Small intestine (tissue), 7 donors: ENCODE data around the gene KLK1. TPM values are rescaled to one million over a fixed set of nuclear protein-coding genes. Genes with fewer than 3 reads are reported as not detected.
"Not testable (repeated sequence)": the region's sequence is repeated elsewhere in the genome, so short reads cannot be mapped to it uniquely, and the experiment has no call there.

Experiments
- DNase-seq, 2 donors: peaks; one replicate each; pipeline versions ENCODE4 v3.0.0 to v3.0.0-alpha.2; 2013
- FAIRE-seq: peaks from 2 replicates; lab custom pipeline; 2012; peaks lifted over from hg19 to GRCh38; lab: Jason Lieb, UNC
- H3K27ac ChIP-seq, 3 donors: one replicate each; pipeline ENCODE4 v1.5.1; 2013; ENCODE audit warnings: low read length in 2 of 3, mild to moderate bottlenecking in 2 of 3, control low read depth in 1 of 3, inconsistent platforms in 1 of 3, low read depth in 1 of 3, moderate library complexity in 1 of 3
- H3K27me3 ChIP-seq, 3 donors: one replicate each; pipeline ENCODE4 v1.6.1; 2013; ENCODE audit warnings: low read length in 3 of 3, inconsistent platforms in 1 of 3; ENCODE audit not compliant: control insufficient read depth in 3 of 3, insufficient read depth in 3 of 3
- H3K36me3 ChIP-seq, 3 donors: one replicate each; pipeline ENCODE4 v1.6.1; 2013; ENCODE audit warnings: low read length in 3 of 3, inconsistent platforms in 1 of 3, low read depth in 1 of 3, mild to moderate bottlenecking in 1 of 3, moderate library complexity in 1 of 3; ENCODE audit not compliant: control insufficient read depth in 3 of 3, insufficient read depth in 2 of 3
- H3K4me1 ChIP-seq, 3 donors: one replicate each; pipeline ENCODE4 v1.6.1; 2013; ENCODE audit warnings: low read length in 2 of 3, inconsistent platforms in 1 of 3, low read depth in 1 of 3, mild to moderate bottlenecking in 1 of 3, moderate library complexity in 1 of 3; ENCODE audit not compliant: control insufficient read depth in 3 of 3, insufficient read depth in 2 of 3
- H3K4me3 ChIP-seq, 3 donors: one replicate each; pipeline ENCODE4 v1.5.1; 2013; ENCODE audit warnings: low read length in 3 of 3, control low read depth in 1 of 3, inconsistent platforms in 1 of 3, low read depth in 1 of 3, mild to moderate bottlenecking in 1 of 3, moderate library complexity in 1 of 3
- H3K9me3 ChIP-seq, 2 donors: one replicate each; pipeline ENCODE4 v1.6.1; 2013; ENCODE audit warnings: low read depth in 1 of 2, low read length in 1 of 2; ENCODE audit not compliant: control insufficient read depth in 2 of 2, insufficient read depth in 1 of 2
- WGBS, 3 donors: extraction: QIAGEN DNeasy Blood & Tissue Kit; methylation state at CpG; one replicate each; pipeline ENCODE4 v1.1.7; 2013; 5-methylcytosine and 5-hydroxymethylcytosine counted together
- polyA plus RNA-seq, 4 donors: library from polyadenylated mRNA; stranded (reverse) in 3 of 4; unstranded in 1 of 4; fragments of 200-250 nt in 3 of 4; fragments of 120-200 nt in 1 of 4; gene quantifications; one replicate each; pipeline versions ENCODE4 v1.2.1 to v1.2.3, GENCODE V29; 2013
- donor health status: healthy with polysubstance abuse.
- donor health status: control.
- donor health status: control.
- donor health status: Bipolar disorder and iron deficiency.
- donor health status: healthy.

KLK1 gene
- polyA plus RNA-seq, 4 donors, result 12.5 to 48.9 (median 29.8) TPM

GRCh38 chr19:50817941-50818858 lies 5.4 kb downstream of the KLK1 start:
- peak overlapping the region in 2 of 3 donors; percentile 4 to 19 for H3K4me3 ChIP-seq
- H3K27me3 ChIP-seq, result peaks cover 0 to 27% (median 26%) of the 10 kb centered on the region in 3 donors
- no peaks in the 10 kb centered on the region for H3K9me3 ChIP-seq
- no peaks in the 10 kb centered on the region for H3K36me3 ChIP-seq
- peaks cover 0 to 37% (median 0%) of the 10 kb centered on the region in 3 donors for H3K4me1 ChIP-seq
- 5 to 6% (median 6%) methylated on average over 42 to 52 of the region's 52 CpGs for WGBS, 3 donors
- peak; percentile 77 to 80 for DNase-seq
- no peak overlapping the region for H3K27ac ChIP-seq
- FAIRE-seq, result no peak

- FAIRE-seq (no peak), DNase-seq (no peak)
- Histone ChIP-seq H3K4me3 (no peak overlapping the region), H3K27me3 (peaks cover 0 to 24% (median 23%) of the 10 kb centered on the region in 3 donors), H3K36me3 (no peaks in the 10 kb centered on the region), H3K4me1 (peaks cover 0 to 17% (median 0%) of the 10 kb centered on the region in 3 donors), H3K9me3 (no peaks in the 10 kb centered on the region), H3K27ac (no peak overlapping the region)
- WGBS, 3 donors, result 85 to 100% (median 91%) methylated on average over 1 of the region's 1 CpG
Measured at GRCh38 chr19:50815439-50815838, 8.1 kb downstream of the KLK1 start.

- no peaks in the 10 kb centered on the region for H3K36me3 ChIP-seq
- H3K4me3 ChIP-seq, result no peak overlapping the region
- no peak overlapping the region for H3K27ac ChIP-seq
- 58 to 80% (median 61%) methylated on average over 5 of the region's 5 CpGs for whole genome bisulfite sequencing, 3 donors
- H3K4me1 ChIP-seq, result peaks cover 0 to 14% (median 0%) of the 10 kb centered on the region in 3 donors
- DNase-seq (no peak), FAIRE-seq (no peak)
- peaks cover 0 to 20% (median 20%) of the 10 kb centered on the region in 3 donors for H3K27me3 ChIP-seq
- no peaks in the 10 kb centered on the region for H3K9me3 ChIP-seq
Measured at GRCh38 chr19:50814883-50815282, 8.7 kb downstream of the KLK1 start.

DNA sequence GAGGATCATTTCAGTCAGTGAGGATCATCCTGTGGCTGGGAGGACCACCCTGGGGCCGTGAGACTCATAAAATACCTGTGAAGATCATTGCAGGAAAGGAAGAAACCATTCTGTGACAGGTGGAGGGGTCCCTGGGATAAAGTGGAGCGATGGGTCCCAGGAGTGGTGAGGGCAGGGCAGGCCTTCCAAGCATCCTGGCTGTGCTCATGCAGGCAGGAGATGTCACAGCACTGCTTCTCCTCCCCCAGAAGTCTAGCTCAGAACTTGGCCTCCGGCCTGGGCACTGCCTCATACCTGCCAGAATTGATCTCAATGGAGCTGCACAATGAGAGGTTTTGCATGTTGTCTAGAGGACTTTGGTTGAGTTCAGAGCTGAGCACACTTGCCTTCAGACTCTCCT lies 11.1 kb downstream of the KLK1 start:
- no peak overlapping the region for H3K4me3 ChIP-seq
- H3K36me3 ChIP-seq, result no peaks in the 10 kb centered on the region
- DNase-seq (no peak), FAIRE-seq (no peak)
- 49 to 66% (median 65%) methylated on average over 3 of the region's 3 CpGs for WGBS, 3 donors
- H3K4me1 ChIP-seq, result no peaks in the 10 kb centered on the region
- peaks cover 0 to 10% (median 9%) of the 10 kb centered on the region in 3 donors for H3K27me3 ChIP-seq
- no peaks in the 10 kb centered on the region for H3K9me3 ChIP-seq
- no peak overlapping the region for H3K27ac ChIP-seq

DNA sequence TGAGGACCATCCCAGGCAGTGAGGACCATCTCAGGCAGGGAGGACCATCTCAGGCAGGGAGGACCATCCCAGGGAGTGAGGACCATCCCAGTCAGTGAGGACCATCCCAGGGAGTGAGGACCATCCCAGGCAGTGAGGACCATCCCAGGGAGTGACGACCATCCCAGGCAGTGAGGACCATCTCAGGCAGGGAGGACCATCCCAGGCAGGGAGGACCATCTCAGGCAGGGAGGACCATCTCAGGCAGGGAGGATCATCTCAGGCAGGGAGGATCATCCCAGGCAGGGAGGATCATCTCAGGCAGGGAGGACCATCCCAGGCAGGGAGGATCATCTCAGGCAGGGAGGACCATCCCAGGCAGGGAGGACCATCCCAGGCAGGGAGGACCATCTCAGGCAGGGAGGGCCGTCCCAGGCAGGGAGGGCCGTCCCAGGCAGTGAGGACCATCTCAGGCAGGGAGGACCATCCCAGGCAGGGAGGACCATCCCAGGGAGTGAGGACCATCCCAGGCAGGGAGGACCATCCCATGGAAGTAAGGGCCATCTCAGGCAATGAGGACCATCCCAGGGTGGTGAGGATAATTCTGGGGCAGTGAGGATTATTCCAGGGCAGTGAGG lies 11.9 kb downstream of the KLK1 start:
- not testable (repeated sequence) for H3K27ac ChIP-seq, H3K4me3 ChIP-seq, H3K27me3 ChIP-seq, FAIRE-seq, DNase-seq, H3K9me3 ChIP-seq, H3K4me1 ChIP-seq, H3K36me3 ChIP-seq
- 71 to 79% (median 75%) methylated on average over 3 of the region's 3 CpGs for WGBS, 3 donors

GRCh38 chr19:50808856-50809255 lies 14.7 kb downstream of the KLK1 start:
- DNase-seq, result no peak
- 68 to 74% (median 72%) methylated on average over 1 of the region's 1 CpG for WGBS, 3 donors
- no peaks in the 10 kb centered on the region for H3K27me3 ChIP-seq
- H3K27ac ChIP-seq, result no peak overlapping the region
- no peak overlapping the region for H3K4me3 ChIP-seq
- no peaks in the 10 kb centered on the region for H3K36me3 ChIP-seq
- H3K4me1 ChIP-seq, result no peaks in the 10 kb centered on the region
- no peaks in the 10 kb centered on the region for H3K9me3 ChIP-seq
- no peak for FAIRE-seq

- no peak for FAIRE-seq
- Histone ChIP-seq H3K9me3 (no peaks in the 10 kb centered on the region), H3K4me3 (peak overlapping the region; percentile 71 to 97 (median 86)), H3K36me3 (peaks cover 0 to 18% (median 4%) of the 10 kb centered on the region in 3 donors), H3K27me3 (no peaks in the 10 kb centered on the region), H3K4me1 (peaks cover 0 to 12% (median 2%) of the 10 kb centered on the region in 3 donors), H3K27ac (peak overlapping the region; percentile 85 to 99 (median 95))
- 0 to 1% (median 0%) methylated on average over 61 to 62 of the region's 62 CpGs for WGBS, 3 donors
- DNase-seq, result peak; percentile 98 to 99
Measured at GRCh38 chr19:50804420-50805272, 18.9 kb downstream of the KLK1 start.
